Lung (tissue), 12 donors: ENCODE data around the gene FAM149B1. TPM values are rescaled to one million over a fixed set of nuclear protein-coding genes. Genes with fewer than 3 reads are reported as not detected.
A peak's percentile ranks its signal among the peaks of the same experiment; 100 is the strongest.

Experiments
- ATAC-seq: fragments of 200-7000 bp; cut with Tn5 transposase; one replicate; pipeline ENCODE4 v1.9.1; 2020; ENCODE audit warnings: moderate number of reproducible peaks; ENCODE audit not compliant: insufficient read depth, low FRiP score
- DNase-seq, 3 donors: peaks; one replicate each; pipeline ENCODE4 v3.0.0-alpha.2; 2013 to 2017
- H3K27ac ChIP-seq, 2 donors: one replicate each; pipeline ENCODE4 v1.5.1; 2013; ENCODE audit warnings: mild to moderate bottlenecking in 2 of 2, moderate library complexity in 2 of 2, control low read depth in 1 of 2, inconsistent platforms in 1 of 2, low read depth in 1 of 2, low read length in 1 of 2
- H3K27me3 ChIP-seq, 3 donors: one replicate each; pipeline ENCODE4 v1.5.1; 2013; ENCODE audit warnings: low read length in 2 of 3; ENCODE audit not compliant: control insufficient read depth in 3 of 3, insufficient read depth in 3 of 3
- H3K36me3 ChIP-seq, 4 donors: one replicate each; pipeline ENCODE4 v1.5.1; 2013; ENCODE audit warnings: low read length in 4 of 4, mild to moderate bottlenecking in 1 of 4, moderate library complexity in 1 of 4; ENCODE audit not compliant: control insufficient read depth in 4 of 4, insufficient read depth in 4 of 4
- H3K4me1 ChIP-seq, 5 donors: one replicate each; pipeline ENCODE4 v1.5.1; 2013; ENCODE audit warnings: low read length in 5 of 5, mild to moderate bottlenecking in 2 of 5, moderate library complexity in 1 of 5; ENCODE audit not compliant: control insufficient read depth in 5 of 5, insufficient read depth in 5 of 5
- H3K4me3 ChIP-seq: one replicate; pipeline ENCODE4 v1.5.1; 2013; ENCODE audit warnings: mild to moderate bottlenecking, control low read depth, moderate library complexity
- H3K9ac ChIP-seq, 2 donors: one replicate each; pipeline ENCODE4 v1.5.1; 2013; ENCODE audit warnings: low read length in 2 of 2, control low read depth in 1 of 2; ENCODE audit not compliant: insufficient read depth in 1 of 2
- H3K9me3 ChIP-seq, 4 donors: one replicate each; pipeline ENCODE4 v1.5.1; 2013; ENCODE audit warnings: low read length in 3 of 4, mild to moderate bottlenecking in 1 of 4, moderate library complexity in 1 of 4; ENCODE audit not compliant: control insufficient read depth in 4 of 4, insufficient read depth in 3 of 4
- WGBS, 2 donors: extraction: QIAGEN DNeasy Blood & Tissue Kit; methylation state at CpG; one replicate each; pipeline ENCODE4 v1.1.7; 2013; 5-methylcytosine and 5-hydroxymethylcytosine counted together
- polyA plus RNA-seq, 2 donors: library from polyadenylated mRNA; stranded (reverse); fragments of 200-250 nt; gene quantifications; one replicate each; pipeline ENCODE4 v1.2.1, GENCODE V29; 2013
- total RNA-seq, 2 donors: library from RNA; depleted of rRNA in 1 of 2; stranded (reverse); fragments of >200 nt in 1 of 2; gene quantifications; one replicate each; pipeline ENCODE4 v1.2.1, GENCODE V29; 2014 to 2021
- TF ChIP-seq, protein P1 (sequence below): IDR thresholded peaks from 2 replicates; pipeline ENCODE4 v1.5.1; 2012; ENCODE audit warnings: mild to moderate bottlenecking; ENCODE audit errors: control extremely low read depth, extremely low read depth
- donor health status: control.
- donor health status: control.
- donor health status: Bipolar disorder and iron deficiency.
- donor health status: healthy.
- donor health status: DM: yes; HTN: yes; CAD: no.

The FAM149B1 gene
- total and polyA plus RNA-seq, 4 donors = 10.7 to 35.9 (median 18.0) TPM

DNA sequence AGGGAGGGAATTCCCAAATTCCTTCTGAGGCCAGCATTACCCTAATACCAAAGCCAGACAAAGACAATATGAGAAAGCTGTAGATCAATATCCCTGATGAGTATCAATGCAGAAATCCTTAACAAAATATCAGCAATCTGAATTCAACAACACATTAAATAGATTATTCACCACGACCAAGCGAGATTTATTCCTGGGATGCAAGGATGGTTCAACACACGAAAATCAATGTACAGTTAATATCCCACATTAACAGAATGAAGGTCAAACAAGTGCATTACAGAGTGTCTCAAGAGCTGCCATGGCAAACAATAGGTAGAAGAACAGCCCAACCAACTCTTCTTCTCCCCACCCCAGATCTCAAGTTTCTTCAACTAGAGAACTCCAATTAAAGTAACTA lies 6.3 kb upstream of the FAM149B1 start:
- no peak for DNase-seq
- H3K27me3 ChIP-seq = no peaks in the 10 kb centered on the region
- H3K36me3 ChIP-seq = peaks cover 6 to 34% (median 12%) of the 10 kb centered on the region in 4 donors
- H3K4me1 ChIP-seq = peaks cover 0 to 6% (median under 1%) of the 10 kb centered on the region in 5 donors
- WGBS, 2 donors = 95 to 97% methylated on average over 3 of the region's 3 CpGs
- H3K9ac ChIP-seq = no peak overlapping the region
- no peak for ATAC-seq
- no peak overlapping the region for H3K4me3 ChIP-seq
- H3K9me3 ChIP-seq = no peaks in the 10 kb centered on the region
- no peak overlapping the region for H3K27ac ChIP-seq
- TF ChIP-seq, protein P1, sequence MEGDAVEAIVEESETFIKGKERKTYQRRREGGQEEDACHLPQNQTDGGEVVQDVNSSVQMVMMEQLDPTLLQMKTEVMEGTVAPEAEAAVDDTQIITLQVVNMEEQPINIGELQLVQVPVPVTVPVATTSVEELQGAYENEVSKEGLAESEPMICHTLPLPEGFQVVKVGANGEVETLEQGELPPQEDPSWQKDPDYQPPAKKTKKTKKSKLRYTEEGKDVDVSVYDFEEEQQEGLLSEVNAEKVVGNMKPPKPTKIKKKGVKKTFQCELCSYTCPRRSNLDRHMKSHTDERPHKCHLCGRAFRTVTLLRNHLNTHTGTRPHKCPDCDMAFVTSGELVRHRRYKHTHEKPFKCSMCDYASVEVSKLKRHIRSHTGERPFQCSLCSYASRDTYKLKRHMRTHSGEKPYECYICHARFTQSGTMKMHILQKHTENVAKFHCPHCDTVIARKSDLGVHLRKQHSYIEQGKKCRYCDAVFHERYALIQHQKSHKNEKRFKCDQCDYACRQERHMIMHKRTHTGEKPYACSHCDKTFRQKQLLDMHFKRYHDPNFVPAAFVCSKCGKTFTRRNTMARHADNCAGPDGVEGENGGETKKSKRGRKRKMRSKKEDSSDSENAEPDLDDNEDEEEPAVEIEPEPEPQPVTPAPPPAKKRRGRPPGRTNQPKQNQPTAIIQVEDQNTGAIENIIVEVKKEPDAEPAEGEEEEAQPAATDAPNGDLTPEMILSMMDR = no peak

DNA sequence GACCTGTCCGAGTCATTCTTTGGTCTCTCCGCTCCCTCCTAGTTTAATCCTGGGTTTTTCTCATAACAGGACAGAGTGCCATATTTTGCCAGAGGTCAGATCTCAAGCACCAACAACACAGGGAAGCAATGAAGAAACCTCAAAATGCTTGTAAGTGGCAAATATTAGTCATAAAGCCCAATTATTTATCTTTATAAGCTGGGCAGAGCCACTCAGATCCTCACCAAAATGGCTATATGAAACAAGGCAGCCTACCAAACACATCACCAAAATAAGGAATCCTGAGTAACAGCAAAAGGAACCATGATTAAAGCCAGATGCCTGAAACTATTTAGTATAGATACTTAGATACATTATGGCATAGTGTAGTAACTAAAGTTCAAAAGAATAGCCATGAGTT lies 4.8 kb upstream of the FAM149B1 start:
- whole genome bisulfite sequencing, 2 donors = 98 to 100% methylated on average over 2 of the region's 2 CpGs
- DNase-seq (no peak), ATAC-seq (no peak)
- Histone ChIP-seq H3K9ac (no peak overlapping the region), H3K9me3 (no peaks in the 10 kb centered on the region), H3K27ac (no peak overlapping the region), H3K4me3 (no peak overlapping the region), H3K27me3 (no peaks in the 10 kb centered on the region), H3K4me1 (peaks cover 0 to 10% (median 4%) of the 10 kb centered on the region in 5 donors), H3K36me3 (peaks cover 3 to 32% (median 12%) of the 10 kb centered on the region in 4 donors)
- TF ChIP-seq, protein P1 = no peak

DNA sequence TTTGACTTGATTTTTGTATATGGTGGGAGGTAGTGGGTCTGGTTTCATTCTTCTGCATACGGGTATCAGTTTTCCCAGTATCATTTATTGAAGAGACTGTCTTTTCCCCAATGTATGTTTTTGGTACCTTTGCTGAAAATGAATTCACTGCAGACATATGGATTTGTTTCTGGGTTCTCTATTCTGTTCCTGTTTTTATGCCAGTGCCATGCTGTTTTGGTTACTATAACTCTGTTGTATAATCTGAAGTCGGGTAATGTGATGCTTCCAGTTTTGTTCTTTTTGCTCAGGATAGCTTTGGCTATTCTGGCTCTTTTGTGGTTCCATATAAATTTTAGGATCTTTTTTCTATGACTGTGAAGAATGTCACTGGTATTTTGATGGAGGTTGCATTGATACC lies 947 bp upstream of the FAM149B1 start:
- Histone ChIP-seq H3K27me3 (no peaks in the 10 kb centered on the region), H3K9ac (peak overlapping the region; percentile 97 to 98), H3K9me3 (no peaks in the 10 kb centered on the region), H3K4me1 (peaks cover 0 to 13% (median 6%) of the 10 kb centered on the region in 5 donors), H3K4me3 (no peak overlapping the region), H3K27ac (no peak overlapping the region), H3K36me3 (peaks cover 2 to 19% (median 7%) of the 10 kb centered on the region in 4 donors)
- WGBS, 2 donors = 79 to 87% methylated on average over 2 of the region's 2 CpGs
- ATAC-seq = no peak
- DNase-seq = no peak
- TF ChIP-seq, protein P1 = no peak

DNA sequence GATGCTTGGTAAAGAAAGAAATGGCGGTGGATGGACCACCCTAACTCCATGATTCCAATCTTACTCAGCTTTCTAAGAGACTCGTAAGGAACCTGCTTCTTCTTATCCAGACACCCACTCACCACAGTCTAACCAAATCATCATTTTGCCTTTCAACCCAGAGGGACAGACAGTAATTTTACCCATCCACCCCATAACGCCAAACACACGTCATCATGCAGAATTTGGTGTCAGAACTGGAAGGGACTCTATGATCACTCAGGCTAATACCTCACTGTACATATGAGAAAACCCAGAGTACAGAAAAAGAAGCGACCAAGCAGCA lies 499 bp upstream of the FAM149B1 start:
- no peaks in the 10 kb centered on the region for H3K9me3 ChIP-seq

More for the DNA sequence above, 499 bp upstream of the FAM149B1 start:
- Histone ChIP-seq H3K9ac (peak overlapping the region; percentile 97 to 98), H3K27me3 (no peaks in the 10 kb centered on the region), H3K4me3 (peak overlapping the region; percentile 90), H3K36me3 (peaks cover 2 to 17% (median 5%) of the 10 kb centered on the region in 4 donors), H3K4me1 (peaks cover 0 to 13% (median 6%) of the 10 kb centered on the region in 5 donors), H3K27ac (peak overlapping the region; percentile 93 to 99)
- ATAC-seq (no peak), DNase-seq (no peak)
- TF ChIP-seq, protein P1 = no peak
- WGBS, 2 donors = 7 to 12% methylated on average over 5 of the region's 5 CpGs
